ENCODE measurements around the gene DNER. TPM values are rescaled to one million over a fixed set of nuclear protein-coding genes. Genes with fewer than 3 reads are reported as not detected.
"Not testable (repeated sequence)": the region's sequence is repeated elsewhere in the genome, so short reads cannot be mapped to it uniquely, and the experiment has no call there.

Gene DNER
- polyA plus RNA-seq, 10 donors = 1.4 to 5.1 (median 3.0) TPM

- DNase-seq = no peak
Observed at GRCh38 chr2:229344151-229344551, 370.2 kb downstream of the DNER start.

- DNase-seq = no peak
Observed at GRCh38 chr2:229343661-229344060, 370.7 kb downstream of the DNER start.

DNA sequence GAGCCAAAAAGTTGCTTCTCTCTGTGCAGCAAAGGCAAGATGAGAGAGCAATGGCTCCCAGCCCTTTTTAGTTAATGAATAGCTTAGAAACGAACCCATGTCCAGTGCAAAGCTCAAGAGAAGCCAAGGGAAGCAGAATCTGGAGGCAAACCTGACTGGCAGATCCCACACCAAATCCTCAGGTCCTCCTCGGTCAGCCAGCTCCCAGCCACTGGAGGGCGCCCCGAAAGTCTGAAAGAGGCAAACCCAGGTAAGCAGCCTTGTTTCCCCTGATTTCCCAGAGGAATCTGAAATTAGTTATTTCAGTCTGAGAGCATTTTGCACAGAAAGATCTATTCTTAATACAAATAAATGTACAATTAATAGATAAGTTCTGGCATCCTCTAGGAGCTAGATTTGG lies 372.0 kb downstream of the DNER start:
- no peak for DNase-seq

GRCh38 chr2:229340086-229340760 lies 374.1 kb downstream of the DNER start:
- no peak for DNase-seq

- no peak for DNase-seq
Observed at GRCh38 chr2:229339618-229340017, 374.7 kb downstream of the DNER start.

GRCh38 chr2:229339171-229339570 lies 375.2 kb downstream of the DNER start:
- DNase-seq = not testable (repeated sequence)

DNA sequence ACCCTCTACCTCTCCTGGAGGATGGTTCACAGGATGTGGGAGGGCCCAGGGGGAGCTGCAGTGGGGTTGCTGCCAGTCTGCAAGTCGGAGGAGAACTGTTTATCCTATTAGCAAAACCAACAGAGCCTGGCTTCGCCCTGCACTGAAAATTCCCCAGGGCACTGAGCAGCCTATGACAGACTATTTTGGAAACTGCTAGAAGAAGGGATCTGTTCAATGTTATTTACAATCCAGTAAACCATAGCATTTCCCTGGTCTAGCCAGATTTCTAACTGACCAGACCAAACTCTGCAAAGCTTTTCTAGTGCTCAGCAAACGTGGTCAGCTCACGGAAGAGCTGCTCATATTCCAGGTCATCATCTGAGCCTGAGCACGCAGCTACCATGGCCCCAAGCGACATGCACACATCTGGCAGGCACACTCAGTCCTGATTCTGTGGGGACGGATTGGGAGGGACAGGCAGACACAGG lies 378.4 kb downstream of the DNER start:
- no peak for DNase-seq

DNA sequence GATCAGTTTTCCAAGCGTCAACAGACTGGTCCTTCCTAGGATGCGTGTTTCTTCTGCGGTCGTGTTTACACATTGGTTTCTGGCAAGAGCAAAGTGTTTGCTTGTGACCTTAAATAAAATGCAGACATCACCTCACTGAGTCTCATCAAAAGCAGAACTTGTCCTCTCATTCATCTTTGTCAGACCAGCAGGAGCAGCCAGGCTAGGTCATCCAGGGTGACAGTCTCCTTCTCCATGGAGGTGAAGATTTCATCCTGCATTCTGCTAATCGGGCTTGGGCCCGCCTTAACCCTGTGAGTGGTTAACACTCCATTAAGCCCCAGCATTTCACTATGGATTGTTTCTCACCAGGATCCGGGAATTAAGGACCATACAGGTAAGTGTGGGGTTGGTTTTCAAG lies 379.0 kb downstream of the DNER start:
- no peak for DNase-seq

- DNase-seq = peak; percentile 17 to 53 (median 28)
Observed at GRCh38 chr2:229330952-229331351, 383.4 kb downstream of the DNER start.

DNA sequence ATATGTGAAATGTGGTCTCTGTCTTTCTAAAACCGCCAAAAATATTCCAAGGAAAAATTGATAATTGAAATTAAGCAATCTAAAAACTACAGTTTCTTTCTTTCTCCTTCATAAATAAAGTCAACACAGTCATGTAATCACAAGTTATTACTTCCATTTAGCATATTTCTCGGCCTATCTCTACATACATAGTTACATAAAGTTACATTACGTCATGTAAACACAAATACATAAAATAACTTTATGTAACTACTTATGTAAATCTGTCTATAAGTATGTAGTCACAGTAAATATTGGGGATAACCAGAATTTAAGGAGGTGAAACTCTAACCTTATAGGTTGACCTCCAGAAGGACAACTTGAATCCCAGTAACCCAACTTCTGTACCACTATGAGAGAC lies 394.8 kb downstream of the DNER start:
- no peak for DNase-seq

GRCh38 chr2:229314117-229314516 lies 400.2 kb downstream of the DNER start:
- DNase-seq = no peak

- peak; percentile 30 to 70 (median 62) for DNase-seq
Observed at GRCh38 chr2:229313591-229313990, 400.8 kb downstream of the DNER start.

Other genes starting within 250 kb of the DNER start
- 100 to 1,000 TPM; 137 to 246 (median 174) TPM for gene TRIP12, start 207.5 kb upstream of the DNER start, polyA plus RNA-seq (ENCODE audit: insufficient read length in 10 of 10)
- 1 to 10 TPM; 2.2 to 3.7 (median 2.5) TPM for gene FBXO36, start 207.9 kb upstream of the DNER start, polyA plus RNA-seq (ENCODE audit: insufficient read length in 10 of 10)